Osteoblast (primary cell): ENCODE results near the gene BSND. TPM values are rescaled to one million over a fixed set of nuclear protein-coding genes. Genes with fewer than 3 reads are reported as not detected.

Experiments used
- DNase-seq: peaks from one replicate; pipeline ENCODE4 v3.0.0; 2011; ENCODE audit warnings: low spot score, mixed read lengths; ENCODE audit not compliant: insufficient read length; ENCODE audit errors: missing footprints
- H2AFZ ChIP-seq: 2 replicates; pipeline ENCODE4 v1.6.0; 2011; ENCODE audit warnings: mild to moderate bottlenecking, low read length
- H3K27ac ChIP-seq: 2 replicates; pipeline ENCODE4 v1.5.1; 2011; ENCODE audit warnings: mild to moderate bottlenecking, low read depth, low read length, moderate library complexity
- H3K27me3 ChIP-seq: 2 replicates; pipeline ENCODE4 v1.6.0; 2012; ENCODE audit warnings: mild to moderate bottlenecking, control low read depth, inconsistent platforms, low read length, moderate library complexity; ENCODE audit not compliant: insufficient read depth
- H3K36me3 ChIP-seq: 2 replicates; pipeline ENCODE4 v1.5.1; 2011; ENCODE audit warnings: mild to moderate bottlenecking, low read length, control low read depth, moderate library complexity; ENCODE audit not compliant: insufficient read depth
- H3K4me1 ChIP-seq: 2 replicates; pipeline ENCODE4 v1.5.1; 2011; ENCODE audit warnings: mild to moderate bottlenecking, low read length, control low read depth, moderate library complexity; ENCODE audit not compliant: insufficient read depth
- H3K4me2 ChIP-seq: 2 replicates; pipeline ENCODE4 v1.6.0; 2011; ENCODE audit warnings: mild to moderate bottlenecking, low read length; ENCODE audit not compliant: insufficient read depth
- H3K4me3 ChIP-seq: fragments of 200-600 bp; sonication (generic); 3 replicates; pipeline ENCODE4 v1.5.1; 2012; ENCODE audit warnings: mild to moderate bottlenecking, low read length, inconsistent platforms; ENCODE audit not compliant: insufficient read depth
- H3K79me2 ChIP-seq: 2 replicates; pipeline ENCODE4 v1.6.0; 2012; ENCODE audit warnings: mild to moderate bottlenecking, low read length, control low read depth, inconsistent platforms; ENCODE audit not compliant: insufficient read depth
- H3K9me3 ChIP-seq: 2 replicates; pipeline ENCODE4 v1.5.1; 2011; ENCODE audit warnings: low read depth, low read length, control low read depth
- H4K20me1 ChIP-seq: 2 replicates; pipeline ENCODE4 v1.6.0; 2012; ENCODE audit warnings: mild to moderate bottlenecking, low read length, control low read depth; ENCODE audit not compliant: insufficient read depth
- total RNA-seq: library from RNA; depleted of rRNA; stranded (reverse); fragments of >200 nt; gene quantifications from 2 replicates; pipeline ENCODE4 v1.2.3, GENCODE V29; 2012
- TF ChIP-seq, protein P1 (sequence below): IDR thresholded peaks from 2 replicates; pipeline ENCODE4 v1.5.1; 2011; ENCODE audit warnings: mild to moderate bottlenecking, low read depth, low read length, moderate library complexity; ENCODE audit errors: extremely low read depth

BSND gene
- total RNA-seq, 1 donor: not detected

DNA sequence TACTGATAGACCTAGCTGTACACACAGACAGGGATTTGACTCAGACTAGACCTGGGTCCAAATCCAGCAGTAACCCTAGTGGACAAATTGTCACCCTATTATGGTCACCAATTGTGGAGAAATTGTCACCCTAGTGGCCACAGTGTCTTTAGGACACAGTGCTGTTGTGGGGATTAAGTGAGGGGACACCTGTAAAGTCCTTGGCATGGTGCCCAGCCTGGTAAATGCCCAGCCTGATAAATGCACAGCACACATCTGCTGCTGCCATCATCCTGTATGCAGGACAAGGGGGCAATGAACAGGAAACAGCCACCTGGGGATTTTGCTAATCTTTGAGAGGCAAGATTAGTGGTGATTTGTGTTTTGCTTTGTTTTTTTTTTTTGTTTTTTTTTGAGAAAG lies 16.0 kb upstream of the BSND start:
- no peaks in the 10 kb centered on the region for H3K36me3 ChIP-seq
- H3K27ac ChIP-seq: no peak overlapping the region
- H3K4me2 ChIP-seq: no peak overlapping the region
- peak; percentile 69 for DNase-seq
- peaks cover 62% of the 10 kb centered on the region for H3K27me3 ChIP-seq
- H4K20me1 ChIP-seq: no peaks in the 10 kb centered on the region
- no peaks in the 10 kb centered on the region for H3K9me3 ChIP-seq
- H2AFZ ChIP-seq: no peak overlapping the region
- no peak overlapping the region for H3K4me3 ChIP-seq
- peaks cover 3% of the 10 kb centered on the region for H3K4me1 ChIP-seq
- TF ChIP-seq, protein P1, sequence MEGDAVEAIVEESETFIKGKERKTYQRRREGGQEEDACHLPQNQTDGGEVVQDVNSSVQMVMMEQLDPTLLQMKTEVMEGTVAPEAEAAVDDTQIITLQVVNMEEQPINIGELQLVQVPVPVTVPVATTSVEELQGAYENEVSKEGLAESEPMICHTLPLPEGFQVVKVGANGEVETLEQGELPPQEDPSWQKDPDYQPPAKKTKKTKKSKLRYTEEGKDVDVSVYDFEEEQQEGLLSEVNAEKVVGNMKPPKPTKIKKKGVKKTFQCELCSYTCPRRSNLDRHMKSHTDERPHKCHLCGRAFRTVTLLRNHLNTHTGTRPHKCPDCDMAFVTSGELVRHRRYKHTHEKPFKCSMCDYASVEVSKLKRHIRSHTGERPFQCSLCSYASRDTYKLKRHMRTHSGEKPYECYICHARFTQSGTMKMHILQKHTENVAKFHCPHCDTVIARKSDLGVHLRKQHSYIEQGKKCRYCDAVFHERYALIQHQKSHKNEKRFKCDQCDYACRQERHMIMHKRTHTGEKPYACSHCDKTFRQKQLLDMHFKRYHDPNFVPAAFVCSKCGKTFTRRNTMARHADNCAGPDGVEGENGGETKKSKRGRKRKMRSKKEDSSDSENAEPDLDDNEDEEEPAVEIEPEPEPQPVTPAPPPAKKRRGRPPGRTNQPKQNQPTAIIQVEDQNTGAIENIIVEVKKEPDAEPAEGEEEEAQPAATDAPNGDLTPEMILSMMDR: no peak
- no peaks in the 10 kb centered on the region for H3K79me2 ChIP-seq

DNA sequence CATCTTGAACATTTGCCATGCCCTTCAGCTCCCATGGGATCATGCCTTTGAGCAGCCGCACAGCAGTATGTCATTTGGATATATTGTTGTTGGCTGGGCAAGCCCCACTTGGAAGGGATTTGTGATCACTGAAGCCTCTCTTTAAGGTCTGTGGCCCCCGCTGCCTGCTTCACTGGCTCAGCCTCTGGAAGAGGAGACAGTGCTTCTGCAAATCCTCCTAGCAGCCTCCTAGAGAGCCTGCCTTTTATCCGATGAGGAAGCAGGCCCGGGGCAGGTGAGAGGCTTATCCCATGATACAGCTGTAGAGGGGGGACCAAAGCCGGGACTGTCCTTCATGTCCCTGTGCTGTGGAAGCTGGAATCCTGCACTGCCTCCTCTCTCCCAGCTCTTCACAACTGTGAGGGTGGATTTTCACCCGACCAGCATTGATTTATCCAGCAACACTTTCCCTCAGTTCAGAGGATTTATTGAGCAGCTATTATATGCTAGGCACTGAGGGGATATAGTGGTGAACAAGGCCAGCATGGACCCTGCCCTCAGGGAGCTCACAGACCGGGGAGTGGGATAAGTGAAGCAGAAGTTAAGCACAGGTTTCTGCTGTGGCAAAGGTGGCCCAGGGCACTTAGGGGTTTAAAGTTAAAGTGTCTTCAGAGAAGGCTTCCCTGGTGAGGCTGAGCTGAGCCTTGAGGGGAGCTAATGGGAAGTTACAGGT lies 14.4 kb upstream of the BSND start:
- H3K4me2 ChIP-seq: no peak overlapping the region
- H3K79me2 ChIP-seq: no peaks in the 10 kb centered on the region
- no peaks in the 10 kb centered on the region for H3K9me3 ChIP-seq
- TF ChIP-seq, protein P1: no peak
- H4K20me1 ChIP-seq: no peaks in the 10 kb centered on the region
- peaks cover 49% of the 10 kb centered on the region for H3K27me3 ChIP-seq
- DNase-seq: no peak
- H3K36me3 ChIP-seq: no peaks in the 10 kb centered on the region
- no peak overlapping the region for H3K4me3 ChIP-seq
- no peak overlapping the region for H2AFZ ChIP-seq
- H3K27ac ChIP-seq: no peak overlapping the region
- peaks cover 3% of the 10 kb centered on the region for H3K4me1 ChIP-seq

DNA sequence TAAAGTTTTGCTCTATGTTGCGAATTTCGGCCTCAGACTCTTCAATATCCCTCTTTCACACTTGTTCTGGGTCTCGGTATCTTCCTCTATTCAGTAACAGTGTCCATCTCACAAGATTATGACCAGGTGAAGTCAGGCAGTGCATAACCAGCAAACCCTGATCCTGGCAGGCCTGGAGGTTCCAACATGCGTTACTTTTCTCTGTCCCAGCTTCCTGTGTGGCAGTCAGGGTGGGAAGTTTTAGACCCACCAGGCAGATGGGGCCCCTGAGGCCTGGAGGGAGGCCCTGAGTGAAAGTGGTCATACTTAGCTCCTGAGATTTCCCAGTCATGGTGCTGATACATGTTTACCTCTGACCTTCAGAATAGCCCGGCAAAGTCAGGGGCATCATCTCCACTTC lies 13.2 kb upstream of the BSND start:
- Histone ChIP-seq H3K4me2 (no peak overlapping the region), H3K27me3 (peaks cover 36% of the 10 kb centered on the region), H4K20me1 (no peaks in the 10 kb centered on the region), H3K79me2 (no peaks in the 10 kb centered on the region), H3K36me3 (no peaks in the 10 kb centered on the region), H3K9me3 (no peaks in the 10 kb centered on the region), H3K4me1 (no peaks in the 10 kb centered on the region), H2AFZ (no peak overlapping the region), H3K4me3 (no peak overlapping the region), H3K27ac (no peak overlapping the region)
- no peak for DNase-seq
- TF ChIP-seq, protein P1: no peak

DNA sequence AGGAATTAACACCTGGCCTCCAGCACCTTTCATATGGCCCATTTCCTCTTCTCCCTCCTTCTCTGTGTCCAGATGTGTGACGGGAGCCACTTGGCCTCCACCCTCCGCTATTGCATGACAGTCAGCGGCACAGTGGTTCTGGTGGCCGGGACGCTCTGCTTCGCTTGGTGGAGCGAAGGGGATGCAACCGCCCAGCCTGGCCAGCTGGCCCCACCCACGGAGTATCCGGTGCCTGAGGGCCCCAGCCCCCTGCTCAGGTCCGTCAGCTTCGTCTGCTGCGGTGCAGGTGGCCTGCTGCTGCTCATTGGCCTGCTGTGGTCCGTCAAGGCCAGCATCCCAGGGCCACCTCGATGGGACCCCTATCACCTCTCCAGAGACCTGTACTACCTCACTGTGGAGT lies 12.7 kb upstream of the BSND start:
- Histone ChIP-seq H3K4me2 (no peak overlapping the region), H3K27me3 (peaks cover 31% of the 10 kb centered on the region), H3K36me3 (no peaks in the 10 kb centered on the region), H3K4me3 (no peak overlapping the region), H3K9me3 (no peaks in the 10 kb centered on the region), H3K79me2 (no peaks in the 10 kb centered on the region), H2AFZ (no peak overlapping the region), H3K4me1 (no peaks in the 10 kb centered on the region), H4K20me1 (no peaks in the 10 kb centered on the region), H3K27ac (no peak overlapping the region)
- peak; percentile 15 for DNase-seq
- TF ChIP-seq, protein P1: no peak
